Activated T-helper 1 cell treated with anti-CD3 and anti-CD28 coated beads, Interleukin-2, amount 50 U/mL, for 16 hours (primary cell): ENCODE results near the gene HSPA12A.

Experiments used
- DNase-seq, 2 donors: peaks; one replicate each; pipeline ENCODE4 v3.0.0-alpha.2; 2020; ENCODE audit warnings: low read depth in 1 of 2, low spot score in 1 of 2

HSPA12A gene

DNA sequence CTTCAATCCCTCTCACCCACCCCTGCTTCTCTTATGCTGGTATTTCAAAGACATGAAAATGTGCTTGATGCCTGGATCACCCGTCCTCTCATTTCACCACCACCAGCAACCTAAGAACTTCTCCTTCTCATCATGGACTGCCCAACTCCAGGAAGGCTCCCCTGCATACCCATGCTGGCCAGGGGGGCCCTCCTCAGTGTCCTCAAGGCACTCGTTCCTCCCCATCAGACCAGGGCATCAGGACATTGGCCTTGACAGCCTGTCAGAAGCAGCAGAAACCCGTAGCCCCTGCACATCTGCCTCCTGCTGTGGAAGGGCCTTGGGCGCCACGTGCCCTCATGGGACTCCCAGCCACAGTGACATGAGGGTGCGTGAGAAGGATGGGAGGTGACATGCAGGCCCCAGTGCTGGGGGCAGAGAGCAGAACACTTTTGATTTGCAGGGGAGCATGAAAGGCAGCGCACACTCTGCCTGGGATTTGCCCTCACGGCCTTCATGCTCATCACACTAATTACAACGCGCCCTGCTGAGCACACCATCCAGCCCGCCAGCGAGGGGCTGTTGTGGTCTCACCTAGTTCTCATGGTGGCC is 1.9 kb upstream of the HSPA12A start:
- DNase-seq, result no peak

DNA sequence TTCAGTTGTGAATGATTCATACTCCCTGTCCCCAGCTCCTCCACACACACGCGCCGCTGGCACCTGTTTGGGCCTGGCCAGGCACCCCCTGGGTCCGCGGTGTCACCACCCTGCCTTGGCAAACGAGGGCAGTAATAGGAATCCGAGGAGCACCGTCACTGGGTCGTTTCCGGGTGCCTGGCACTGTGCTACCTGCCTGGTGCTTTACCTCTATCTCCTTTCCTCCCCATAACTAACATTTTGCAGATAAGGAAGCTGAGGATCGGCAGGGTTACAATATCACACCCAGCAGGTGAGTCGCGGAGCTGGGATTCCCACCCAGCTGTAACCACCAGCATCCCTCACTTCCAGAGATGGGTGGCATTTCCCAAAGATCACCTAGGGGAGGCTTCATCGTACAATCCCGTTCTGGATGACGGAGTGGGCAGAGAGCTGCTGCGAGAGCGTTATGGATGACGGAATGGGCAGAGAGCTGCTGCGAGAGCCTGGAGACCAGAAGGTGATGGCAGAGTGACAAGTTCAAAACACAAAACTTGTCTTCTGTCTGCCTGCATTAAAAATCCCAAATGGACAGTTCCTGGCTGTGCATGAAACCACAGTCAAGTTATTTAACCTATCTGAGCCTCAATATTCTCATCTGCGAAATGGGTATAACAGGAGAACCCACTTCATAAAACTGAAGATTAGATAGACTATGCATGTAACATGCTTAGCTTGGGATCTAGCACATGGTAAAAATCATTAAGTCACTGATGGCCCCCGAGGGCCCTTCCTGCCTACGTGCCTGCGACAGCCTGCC is 1.1 kb upstream of the HSPA12A start:
- no peak for DNase-seq

- DNase-seq, result no peak
Observed at GRCh38 chr10:116741391-116742351, 695 bp downstream of the HSPA12A start.

DNA sequence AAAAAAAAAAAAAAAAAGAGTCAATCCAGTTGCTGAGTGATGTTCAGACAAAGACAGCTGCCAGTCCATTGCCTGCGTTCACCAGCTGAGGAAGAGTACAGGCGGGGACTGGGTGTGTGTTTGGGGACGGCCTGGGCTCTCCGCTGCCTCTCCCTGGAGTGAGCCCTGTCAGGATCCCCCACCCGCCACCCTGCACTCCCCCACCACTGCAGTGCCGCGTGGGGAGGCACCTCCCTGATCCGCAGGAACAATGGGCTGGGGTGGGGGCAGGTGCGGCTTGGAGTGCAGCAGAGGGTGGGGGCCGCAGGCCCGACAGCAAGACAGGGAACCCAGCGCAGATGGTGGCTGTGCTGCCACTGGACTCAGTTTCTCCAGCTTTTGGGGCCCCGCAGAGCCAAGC is 1.4 kb downstream of the HSPA12A start:
- no peak for DNase-seq

DNA sequence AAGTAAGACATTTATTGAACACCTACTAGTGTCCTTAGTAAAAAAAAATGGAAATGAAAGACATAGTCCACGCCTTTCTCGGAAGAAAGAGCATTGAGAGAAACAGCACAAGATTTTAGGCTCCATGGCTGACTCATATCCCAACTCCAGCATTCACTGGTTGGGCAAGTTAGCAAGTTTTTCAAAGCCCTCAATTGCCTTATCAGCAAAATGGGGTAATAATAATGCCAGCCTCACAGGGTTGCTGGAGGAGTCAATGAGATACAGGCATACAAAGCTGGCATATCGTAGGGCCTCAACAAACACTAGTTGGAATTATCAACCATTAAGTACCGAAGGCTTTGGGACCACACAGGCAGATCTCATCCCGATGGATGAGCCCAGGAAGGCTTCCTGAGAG is 4.0 kb downstream of the HSPA12A start:
- DNase-seq, result no peak

DNA sequence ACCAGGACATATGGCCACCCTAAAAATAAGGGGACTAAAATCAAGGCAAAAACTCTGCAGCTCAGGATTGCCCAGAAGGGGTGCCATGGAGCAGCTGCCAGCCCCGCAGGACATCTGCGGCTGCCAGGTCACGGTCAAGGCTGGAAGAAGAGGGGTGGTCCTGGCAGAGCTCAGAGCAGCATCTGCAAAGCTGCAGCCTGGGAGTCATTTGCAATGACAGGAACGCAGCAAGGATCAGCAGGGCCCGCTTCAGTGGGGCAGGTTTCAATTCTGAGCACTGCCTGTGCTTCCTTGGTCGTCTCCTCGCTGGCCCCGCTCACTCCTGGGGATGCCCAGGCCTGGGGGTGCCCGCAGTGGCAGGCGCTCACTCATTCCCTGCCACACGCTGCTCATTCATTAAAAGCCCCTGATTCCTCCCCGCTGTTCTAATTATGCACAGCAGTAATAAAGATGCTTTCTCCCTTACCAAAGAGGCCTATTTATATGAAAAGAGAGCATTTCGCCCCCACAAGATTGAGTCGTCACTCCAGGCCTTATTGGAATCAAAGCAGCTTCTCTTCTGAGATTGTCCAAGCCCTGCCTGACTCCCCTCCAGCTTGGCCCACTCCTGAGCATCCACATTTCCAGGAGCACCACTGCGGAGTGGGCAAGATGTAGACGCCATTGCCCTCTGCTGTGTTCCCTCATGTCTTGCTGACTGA is 4.6 kb downstream of the HSPA12A start:
- DNase-seq, result no peak

DNA sequence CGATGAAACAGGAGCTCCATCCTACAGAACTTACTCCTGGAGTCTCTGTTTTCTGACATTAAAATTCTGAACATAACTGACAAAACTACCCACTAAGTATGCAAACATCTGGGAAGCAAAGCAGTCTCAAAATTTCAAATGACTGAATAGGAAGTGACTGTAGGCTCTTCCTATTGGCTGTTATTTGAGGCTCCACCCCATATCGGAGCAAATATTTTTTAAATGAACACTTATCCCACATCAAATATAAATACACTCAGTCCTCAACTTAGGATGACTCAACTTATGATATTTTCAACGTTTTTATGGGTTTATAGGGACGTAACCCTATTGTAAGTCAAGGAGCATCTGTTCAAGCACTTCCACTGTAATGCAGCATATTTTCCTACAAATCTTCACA is 8.8 kb downstream of the HSPA12A start:
- DNase-seq, result no peak

DNA sequence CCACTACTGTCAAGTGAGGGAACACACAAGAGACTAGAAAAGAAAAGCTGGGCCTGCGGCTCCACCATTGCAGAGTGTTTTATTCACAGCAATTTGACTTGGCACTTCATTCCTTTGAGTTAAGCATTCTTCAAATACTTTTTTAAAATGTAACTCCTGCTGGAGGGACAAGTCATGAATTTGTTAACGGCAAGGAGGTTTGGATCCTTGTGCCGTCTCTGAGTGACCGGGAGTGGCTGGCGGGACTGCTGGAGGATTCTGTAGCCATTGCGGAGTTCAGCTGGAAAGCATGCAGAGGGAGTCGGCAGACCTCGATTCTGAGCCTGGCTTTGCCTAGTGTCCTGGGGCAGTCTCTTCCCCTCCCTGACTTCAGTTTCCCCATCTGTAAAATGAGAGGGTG is 9.8 kb downstream of the HSPA12A start:
- DNase-seq, result no peak

DNA sequence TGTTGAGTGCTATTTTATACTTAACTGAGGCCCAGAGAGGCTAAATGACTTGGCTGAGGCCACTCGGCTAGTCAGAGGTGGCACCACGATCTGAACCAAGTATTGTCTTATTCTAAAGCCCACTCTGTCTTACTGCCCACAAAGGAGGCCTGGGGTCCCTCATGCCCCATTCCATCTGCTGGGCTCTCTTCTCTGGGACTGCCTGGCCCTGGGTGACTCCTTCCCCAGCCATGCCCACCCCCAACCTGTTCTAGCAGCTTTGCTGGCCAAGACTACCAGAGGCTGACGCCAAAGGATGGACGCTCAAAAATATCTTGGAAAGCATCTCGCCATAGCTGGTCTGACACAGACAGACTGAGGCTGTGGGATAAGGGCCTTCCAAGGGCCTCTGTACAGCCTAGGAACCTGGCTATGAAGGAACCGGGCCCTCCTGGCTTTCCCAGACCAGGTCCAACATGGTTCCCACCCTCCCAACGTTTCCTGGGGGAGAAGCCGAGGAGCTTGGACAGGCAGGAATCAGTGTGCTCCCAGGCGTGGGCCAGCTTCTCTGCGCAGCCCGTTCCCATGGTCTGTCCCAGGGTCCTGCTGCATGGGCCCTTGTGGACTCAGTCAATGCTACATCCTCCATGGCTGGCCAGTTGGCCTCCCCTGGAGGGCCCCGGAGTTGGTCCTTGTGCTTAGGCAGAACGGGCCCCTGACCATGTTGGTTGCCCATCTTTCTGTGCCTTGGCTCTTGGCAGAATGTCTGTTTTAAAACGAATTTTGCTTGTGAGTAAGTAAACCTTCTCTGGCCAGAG is 11.7 kb downstream of the HSPA12A start:
- no peak for DNase-seq

DNA sequence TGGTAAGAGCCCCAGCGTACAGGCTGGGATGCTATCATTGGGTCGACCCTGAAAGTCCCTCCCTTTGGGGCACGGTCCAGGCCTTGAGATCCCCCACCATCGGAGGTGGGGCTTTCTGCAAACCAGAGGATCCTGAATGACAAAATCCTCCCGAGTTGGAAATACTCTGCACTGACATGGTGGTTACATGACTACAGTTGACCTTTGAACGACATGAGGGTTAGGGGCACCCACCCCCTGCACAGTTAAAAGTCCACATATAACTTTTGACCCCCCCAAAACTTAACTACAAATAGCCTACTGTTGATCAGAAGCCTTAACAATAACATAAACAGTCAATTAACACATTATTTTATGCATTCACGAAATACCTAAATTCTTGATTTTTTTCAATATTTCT is 13.1 kb downstream of the HSPA12A start:
- no peak for DNase-seq

DNA sequence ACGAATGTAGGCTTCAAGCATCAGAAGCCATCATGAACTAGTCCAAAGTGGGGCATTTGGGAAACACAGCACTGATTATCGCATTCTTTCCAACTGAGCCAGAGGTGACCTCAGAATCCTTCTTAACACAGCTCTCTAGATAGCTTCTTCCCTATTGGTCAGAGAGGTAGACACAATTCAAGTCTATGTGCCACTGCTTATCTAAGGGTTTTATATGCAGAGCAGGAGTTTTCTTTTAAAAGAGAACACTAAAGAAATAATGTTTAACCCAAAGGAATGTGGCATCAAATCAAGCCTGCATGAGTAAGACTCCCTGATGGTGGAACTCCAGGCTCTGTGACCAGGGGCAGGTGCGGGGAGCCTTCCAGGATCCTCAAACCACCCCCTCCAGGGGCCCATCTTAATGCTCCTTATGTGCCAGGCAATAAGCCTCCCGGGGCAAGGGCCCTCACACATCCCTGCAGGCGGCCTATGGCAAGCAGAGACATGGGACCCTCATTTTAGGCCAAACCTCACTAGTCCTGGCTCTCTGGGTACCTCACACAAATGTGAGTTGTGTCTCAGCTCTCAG is 13.8 kb downstream of the HSPA12A start:
- no peak for DNase-seq

- no peak for DNase-seq
Observed at GRCh38 chr10:116723428-116724281, 18.7 kb downstream of the HSPA12A start.

GRCh38 chr10:116722736-116723427 is 19.5 kb downstream of the HSPA12A start:
- no peak for DNase-seq

DNA sequence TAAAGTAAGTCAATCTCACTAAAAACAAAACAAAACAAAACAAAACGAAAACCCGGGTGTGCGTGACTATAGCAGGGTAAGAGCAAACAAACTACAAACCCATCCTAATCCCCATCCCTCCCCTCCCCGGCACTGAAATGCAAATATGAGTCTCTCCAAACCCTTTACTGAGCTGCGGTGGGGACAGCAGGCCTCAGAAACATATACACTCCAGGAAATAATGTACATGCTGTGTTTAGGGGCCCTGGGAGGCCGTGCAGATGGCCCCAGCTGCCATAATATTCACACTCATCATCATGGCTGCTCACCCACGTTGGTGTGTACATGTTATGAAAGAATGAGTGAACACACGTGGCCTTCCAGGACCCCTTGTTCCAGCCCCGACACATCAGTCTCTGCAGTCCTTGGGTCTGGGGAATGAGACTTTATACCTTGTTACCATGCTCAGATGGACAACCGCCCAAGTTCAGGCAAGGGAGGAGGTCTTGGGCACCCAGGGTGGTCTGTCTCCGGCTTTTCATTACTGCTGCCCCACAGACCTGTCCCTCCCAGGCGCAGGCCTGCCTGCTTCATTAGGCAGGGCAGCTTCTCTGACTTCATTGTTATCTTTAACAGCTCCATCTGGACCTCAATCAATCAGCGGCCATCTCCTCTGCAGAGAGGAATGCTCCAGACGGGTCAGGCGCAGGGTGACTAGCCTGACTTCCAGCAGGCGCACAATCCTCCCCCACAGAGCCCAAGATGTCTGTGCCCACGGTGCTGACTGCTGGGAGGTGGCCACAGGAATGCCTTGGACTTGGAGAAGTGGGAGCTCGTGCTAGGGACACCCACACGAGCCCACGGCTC is 20.6 kb downstream of the HSPA12A start:
- DNase-seq, result no peak

GRCh38 chr10:116720668-116721546 is 21.5 kb downstream of the HSPA12A start:
- no peak for DNase-seq

- no peak for DNase-seq
Observed at GRCh38 chr10:116720241-116720643, 22.1 kb downstream of the HSPA12A start.

DNA sequence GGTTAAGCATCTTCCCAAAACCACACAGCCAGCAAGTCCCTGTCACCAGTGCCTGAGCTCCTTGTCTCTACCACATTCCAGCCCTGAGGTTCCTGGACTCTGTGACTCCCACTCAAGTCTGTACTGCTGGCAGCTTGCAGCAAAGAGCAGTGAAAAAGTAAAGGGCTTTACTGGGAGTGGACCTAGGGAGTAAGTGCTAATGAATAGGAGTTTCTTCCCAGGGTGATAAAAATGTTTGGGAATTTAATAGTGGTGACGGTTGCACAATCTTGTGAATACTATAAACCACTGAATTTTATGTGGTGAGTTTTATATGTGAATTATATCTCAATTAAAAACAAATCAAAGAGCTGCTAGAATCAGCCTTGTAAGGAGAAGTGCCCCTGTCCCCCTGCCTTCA is 22.6 kb downstream of the HSPA12A start:
- no peak for DNase-seq
